Endothelial cell of umbilical vein (primary cell): ENCODE data around the gene HNRNPL. TPM values are rescaled to one million over a fixed set of nuclear protein-coding genes. Genes with fewer than 3 reads are reported as not detected.

Experiments used
- BruUV-seq: library from RNA; stranded (reverse); fragments of 400-500 nt; replicated peaks from 2 replicates; lab custom pipeline; 2021; lab: Mats Ljungman, UMichigan
- CTCF ChIA-PET: fragments of 300-600, 350-600 bp; sonication (Branson Sonifier 250); formaldehyde crosslinking; loops from one replicate; lab custom pipeline; 2021; ENCODE audit warnings: antibody characterized with exemption, inconsistent platforms; lab: Charles Lee
- POLR2A ChIA-PET: fragments of 300-600, 350-600 bp; sonication (Branson Sonifier 250); formaldehyde crosslinking; loops from one replicate; lab custom pipeline; 2021; ENCODE audit warnings: antibody characterized with exemption, inconsistent platforms; lab: Charles Lee
- DNase-seq: peaks from one replicate; pipeline ENCODE4 v3.0.0-alpha.2; 2011; ENCODE audit warnings: low read depth, low spot score
- FAIRE-seq: peaks from 2 replicates; lab custom pipeline; 2011; peaks lifted over from hg19 to GRCh38; lab: Jason Lieb, UNC
- H2AFZ ChIP-seq: 2 replicates; pipeline ENCODE4 v1.6.0; 2012; ENCODE audit warnings: low read depth, low read length, control low read depth, inconsistent platforms
- H3K27ac ChIP-seq: 2 replicates; pipeline ENCODE4 v1.5.1; 2011; ENCODE audit warnings: low read depth, mild to moderate bottlenecking, control low read depth, low read length, moderate library complexity; ENCODE audit not compliant: insufficient read depth
- H3K27me3 ChIP-seq, 2 experiments: 2 replicates each; pipeline versions ENCODE4 v1.6.0 to v1.6.1; 2011; ENCODE audit warnings: low read length in 2 of 2, mixed read lengths in 1 of 2; ENCODE audit not compliant: control insufficient read depth in 2 of 2, insufficient read depth in 2 of 2
- H3K36me3 ChIP-seq, 2 experiments: 2 replicates in 1 of 2; 3 replicates in 1 of 2; pipeline ENCODE4 v1.5.1; 2011; ENCODE audit warnings: low read length in 2 of 2, mild to moderate bottlenecking in 1 of 2, moderate library complexity in 1 of 2; ENCODE audit not compliant: control insufficient read depth in 2 of 2, insufficient read depth in 2 of 2; ENCODE audit errors: extremely low read depth in 1 of 2
- H3K4me1 ChIP-seq: 3 replicates; pipeline ENCODE4 v1.5.1; 2011; ENCODE audit warnings: mild to moderate bottlenecking, low read length; ENCODE audit not compliant: control insufficient read depth, insufficient read depth; ENCODE audit errors: extremely low read depth
- H3K4me2 ChIP-seq: 2 replicates; pipeline ENCODE4 v1.6.1; 2011; ENCODE audit warnings: low read length, control low read depth, mixed read lengths; ENCODE audit not compliant: insufficient read depth
- H3K4me3 ChIP-seq, 3 experiments: fragments of 200-600 bp in 1 of 3; sonication (generic), shearing (Covaris generic) in 1 of 3; replicated peaks in 1 of 3; 2 replicates each; pipeline ENCODE4 v1.5.1; 2011 to 2016; ENCODE audit warnings: control low read depth in 3 of 3, low read length in 3 of 3, mild to moderate bottlenecking in 2 of 3, inconsistent platforms in 1 of 3, low read depth in 1 of 3, moderate library complexity in 1 of 3; ENCODE audit not compliant: insufficient read depth in 1 of 3
- H3K79me2 ChIP-seq: 2 replicates; pipeline ENCODE4 v1.6.0; 2012; ENCODE audit warnings: low read length, inconsistent platforms; ENCODE audit not compliant: control insufficient read depth, insufficient read depth
- H3K9ac ChIP-seq: replicated peaks from 2 replicates; pipeline ENCODE3; 2011; ENCODE audit warnings: low read length, control low read depth; ENCODE audit not compliant: insufficient read depth; ENCODE audit errors: extremely low read depth
- H3K9me1 ChIP-seq: replicated peaks from 3 replicates; pipeline ENCODE4 v1.6.0; 2011; ENCODE audit warnings: mild to moderate bottlenecking, low read length; ENCODE audit not compliant: control insufficient read depth, insufficient read depth; ENCODE audit errors: extremely low read depth
- H3K9me3 ChIP-seq: replicated peaks from 2 replicates; pipeline ENCODE4 v1.5.1; 2012; ENCODE audit warnings: low read length, inconsistent platforms; ENCODE audit not compliant: control insufficient read depth, insufficient read depth
- H4K20me1 ChIP-seq: replicated peaks from 2 replicates; pipeline ENCODE3; 2011; ENCODE audit warnings: mild to moderate bottlenecking, low read length; ENCODE audit not compliant: control insufficient read depth, insufficient read depth; ENCODE audit errors: extremely low read depth
- EZH2 ChIP-seq: IDR thresholded peaks from 2 replicates; pipeline ENCODE4 v1.6.1; 2012; ENCODE audit warnings: borderline replicate concordance, low read depth, mild to moderate bottlenecking, moderate library complexity, low read length, inconsistent platforms; ENCODE audit not compliant: severe bottlenecking
- FOS ChIP-seq: IDR thresholded peaks from 2 replicates; pipeline ENCODE4 v1.6.1; 2011; ENCODE audit warnings: mild to moderate bottlenecking, low read length, moderate library complexity, borderline replicate concordance; ENCODE audit not compliant: insufficient read depth
- GATA2 ChIP-seq: IDR thresholded peaks from 2 replicates; pipeline ENCODE4 v1.7.0; 2011; ENCODE audit warnings: low read depth, mild to moderate bottlenecking, moderate library complexity, mixed read lengths, low read length; ENCODE audit not compliant: insufficient read length, insufficient read depth
- JUN ChIP-seq: IDR thresholded peaks from 2 replicates; pipeline ENCODE4 v1.6.1; 2011; ENCODE audit warnings: borderline replicate concordance, low read depth; ENCODE audit not compliant: insufficient read length, insufficient read depth
- MAX ChIP-seq: IDR thresholded peaks from 2 replicates; pipeline ENCODE4 v1.6.1; 2011; ENCODE audit not compliant: insufficient read depth, insufficient read length
- MYC ChIP-seq: IDR thresholded peaks from one replicate; pipeline ENCODE4 v1.6.1; 2011; ENCODE audit warnings: mild to moderate bottlenecking, low read depth, low read length
- POLR2A ChIP-seq: IDR thresholded peaks from 2 replicates; pipeline ENCODE4 v1.6.1; 2012; ENCODE audit warnings: low read depth, mild to moderate bottlenecking, control low read depth, low read length
- POLR2AphosphoS5 ChIP-seq: IDR thresholded peaks from 2 replicates; pipeline ENCODE4 v1.6.1; 2012; ENCODE audit warnings: low read depth, mild to moderate bottlenecking, control low read depth, low read length, moderate library complexity; ENCODE audit not compliant: insufficient read depth
- dilution Hi-C: fragments of 300-500 bp; cut with MboI; formaldehyde crosslinking; loops from one replicate; pipeline ENCODE4 v1.15.0; 2019; ENCODE audit warnings: low sequenced_read_pairs; ENCODE audit not compliant: extremely low pct_ligation_motif_present
- intact Hi-C: fragments of 100-400 bp; cut with micrococcal nuclease; formaldehyde crosslinking; loops from one replicate; pipeline ENCODE4 v1.10.0; 2022
- polyA plus RNA-seq, 4 experiments: library from polyadenylated mRNA; depleted of rRNA in 3 of 4; stranded (reverse) in 3 of 4; unstranded in 1 of 4; fragments of >200 nt; gene quantifications; 2 replicates each; pipeline versions ENCODE4 v1.2.1 to v1.2.3, GENCODE V29; 2011 to 2012; ENCODE audit warnings: missing spikeins in 1 of 4
- total RNA-seq: library from RNA; stranded (reverse); gene quantifications from 2 replicates; pipeline ENCODE4 v1.2.3, GENCODE V29; 2021
- TF ChIP-seq, protein P1 (sequence below), 2 donors: IDR thresholded peaks; 1 replicate in 1 of 2; 2 replicates in 1 of 2; pipeline ENCODE4 v1.5.1; 2011; ENCODE audit warnings: low read length in 2 of 2, mild to moderate bottlenecking in 2 of 2, moderate library complexity in 2 of 2, control low read depth in 1 of 2, inconsistent platforms in 1 of 2, low read depth in 1 of 2; ENCODE audit not compliant: insufficient read depth in 1 of 2; ENCODE audit errors: extremely low read depth in 1 of 2

The HNRNPL gene
- total and polyA plus RNA-seq, 2 donors (not counting 3 experiments of a cell fraction or from before 2014, with no cell fraction given): 305 to 451 TPM

GRCh38 chr19:38862321-38863059 is 12.7 kb upstream of the HNRNPL start:
- FAIRE-seq (peak; percentile 100), DNase-seq (peak; percentile 87)
- ChIA-PET CTCF (interaction anchor here (1.0 to 2.8 kb wide), 6 partner anchors 10 to 93 kb away, joined by 3 to 11 read pairs (median 8); partner anchors contain the start of gene RINL), POLR2A (interaction anchor here (0.8 kb wide), 2 partner anchors 13 to 68 kb away, joined by 3 read pairs; partner anchors contain the start of genes MRPS12 and SARS2)
- Histone ChIP-seq H3K27me3 (no peaks in the 10 kb centered on the region), H3K27ac (peak overlapping the region; percentile 35), H3K36me3 (no peaks in the 10 kb centered on the region), H3K9me1 (no peaks in the 10 kb centered on the region), H3K79me2 (no peaks in the 10 kb centered on the region), H3K4me1 (peaks cover 22% of the 10 kb centered on the region), H3K9me3 (no peaks in the 10 kb centered on the region), H3K4me2 (peak overlapping the region; percentile 55), H3K9ac (no peak overlapping the region), H2AFZ (peak overlapping the region; percentile 39), H3K4me3 (no peak overlapping the region), H4K20me1 (no peaks in the 10 kb centered on the region)
- intact Hi-C loops: loop anchor here (1.0 kb wide), 1 partner anchor 10 kb away; no protein-coding TSS in a partner anchor
- dilution Hi-C loops: no loop called here
- TF ChIP-seq FOS (peak; percentile 34), MYC (peak; percentile 97), MAX (peak; percentile 71), JUN (no peak), GATA2 (peak; percentile 99), POLR2AphosphoS5 (peak; percentile 89), POLR2A (peak; percentile 64), EZH2 (no peak)
- TF ChIP-seq, protein P1, sequence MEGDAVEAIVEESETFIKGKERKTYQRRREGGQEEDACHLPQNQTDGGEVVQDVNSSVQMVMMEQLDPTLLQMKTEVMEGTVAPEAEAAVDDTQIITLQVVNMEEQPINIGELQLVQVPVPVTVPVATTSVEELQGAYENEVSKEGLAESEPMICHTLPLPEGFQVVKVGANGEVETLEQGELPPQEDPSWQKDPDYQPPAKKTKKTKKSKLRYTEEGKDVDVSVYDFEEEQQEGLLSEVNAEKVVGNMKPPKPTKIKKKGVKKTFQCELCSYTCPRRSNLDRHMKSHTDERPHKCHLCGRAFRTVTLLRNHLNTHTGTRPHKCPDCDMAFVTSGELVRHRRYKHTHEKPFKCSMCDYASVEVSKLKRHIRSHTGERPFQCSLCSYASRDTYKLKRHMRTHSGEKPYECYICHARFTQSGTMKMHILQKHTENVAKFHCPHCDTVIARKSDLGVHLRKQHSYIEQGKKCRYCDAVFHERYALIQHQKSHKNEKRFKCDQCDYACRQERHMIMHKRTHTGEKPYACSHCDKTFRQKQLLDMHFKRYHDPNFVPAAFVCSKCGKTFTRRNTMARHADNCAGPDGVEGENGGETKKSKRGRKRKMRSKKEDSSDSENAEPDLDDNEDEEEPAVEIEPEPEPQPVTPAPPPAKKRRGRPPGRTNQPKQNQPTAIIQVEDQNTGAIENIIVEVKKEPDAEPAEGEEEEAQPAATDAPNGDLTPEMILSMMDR (IDR thresholded peaks at IDR 0.05; ENCODE audit: extremely low read depth in 1 of 2, insufficient read depth in 1 of 2, low read depth in 1 of 2, low read length in 2 of 2): no peak
- no TSS peak for BruUV-seq
